DOHH2 (cell line): ENCODE measurements around the gene ADK.

Source experiments
- H3F3A ChIP-seq: fragments of 200-600 bp; sonication (generic), shearing (Covaris generic); 2 replicates; pipeline ENCODE4 v1.6.0; 2016; ENCODE audit warnings: antibody characterized with exemption, mild to moderate bottlenecking; ENCODE audit not compliant: control insufficient read depth, insufficient read depth
- H3K27ac ChIP-seq: fragments of 200-600 bp; sonication (generic); 2 replicates; pipeline ENCODE4 v1.5.1; 2014; ENCODE audit warnings: low read depth, mild to moderate bottlenecking, low read length, moderate library complexity
- H3K27me3 ChIP-seq: fragments of 200-600 bp; sonication (generic); 2 replicates; pipeline ENCODE4 v1.6.1; 2014; ENCODE audit warnings: mild to moderate bottlenecking, low read length, mixed read lengths; ENCODE audit not compliant: control insufficient read depth
- H3K36me3 ChIP-seq: fragments of 200-600 bp; sonication (generic); 2 replicates; pipeline ENCODE4 v1.6.1; 2014; ENCODE audit warnings: mild to moderate bottlenecking, low read length, moderate library complexity, mixed read lengths; ENCODE audit not compliant: control insufficient read depth
- H3K4me1 ChIP-seq: fragments of 200-600 bp; sonication (generic); 2 replicates; pipeline ENCODE4 v1.6.1; 2014; ENCODE audit warnings: mild to moderate bottlenecking, low read length, mixed read lengths; ENCODE audit not compliant: control insufficient read depth
- H3K4me2 ChIP-seq: fragments of 200-600 bp; sonication (generic); 2 replicates; pipeline ENCODE4 v1.6.0; 2014; ENCODE audit warnings: mild to moderate bottlenecking, low read length, moderate library complexity
- H3K4me3 ChIP-seq: fragments of 200-600 bp; sonication (generic); 2 replicates; pipeline ENCODE4 v1.5.1; 2014; ENCODE audit warnings: mild to moderate bottlenecking, low read length, mixed read lengths
- H3K79me2 ChIP-seq: fragments of 200-600 bp; sonication (generic); 2 replicates; pipeline ENCODE4 v1.6.1; 2014; ENCODE audit warnings: mild to moderate bottlenecking, low read length, mixed read lengths; ENCODE audit not compliant: control insufficient read depth
- H3K9me2 ChIP-seq: fragments of 200-600 bp; sonication (generic); replicated peaks from 2 replicates; pipeline ENCODE4 v1.6.1; 2014; ENCODE audit warnings: mild to moderate bottlenecking, low read length, mixed read lengths; ENCODE audit not compliant: control insufficient read depth
- H3K9me3 ChIP-seq: fragments of 200-600 bp; sonication (generic); 2 replicates; pipeline ENCODE4 v1.6.1; 2014; ENCODE audit warnings: antibody characterized with exemption, low read length, mixed read lengths; ENCODE audit not compliant: control insufficient read depth, insufficient read depth
- H4K20me1 ChIP-seq: fragments of 200-600 bp; sonication (generic); 2 replicates; pipeline ENCODE4 v1.6.0; 2014; ENCODE audit warnings: low read depth, mild to moderate bottlenecking, antibody characterized with exemption, low read length, moderate library complexity; ENCODE audit not compliant: control insufficient read depth, insufficient read depth
- EZH2phosphoT487 ChIP-seq: fragments of 200-600 bp; sonication (generic); IDR thresholded peaks from 2 replicates; pipeline ENCODE4 v1.6.1; 2017; ENCODE audit warnings: borderline replicate concordance, mild to moderate bottlenecking, antibody characterized with exemption, low read length, moderate library complexity, mixed read lengths
- TF ChIP-seq, protein P1 (sequence below): fragments of 200-600 bp; sonication (generic); IDR thresholded peaks from one replicate; pipeline ENCODE4 v1.5.1; 2014; ENCODE audit warnings: antibody characterized with exemption, mild to moderate bottlenecking, low read depth, low read length; ENCODE audit not compliant: poor library complexity, severe bottlenecking

Gene ADK

DNA sequence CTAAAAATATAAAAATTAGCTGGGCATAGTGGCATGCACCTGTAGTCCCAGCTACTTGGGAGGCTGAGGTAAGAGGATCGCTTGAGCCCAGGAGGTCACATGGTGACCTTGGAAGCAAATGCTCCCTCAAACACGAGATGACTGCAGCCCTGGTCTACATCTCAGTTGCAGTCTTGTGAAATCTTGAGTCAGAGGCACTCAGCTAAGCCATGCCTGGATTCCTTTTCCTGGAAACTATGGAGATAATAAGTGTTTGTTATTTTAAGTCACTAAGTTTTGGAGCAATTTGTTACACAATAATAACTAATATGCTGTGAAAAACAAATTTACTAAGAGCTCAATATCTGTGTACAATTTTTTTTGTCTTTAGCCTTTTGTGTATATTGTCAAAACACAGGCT is 391.1 kb downstream of the ADK start:
- H3K4me3 ChIP-seq = no peak overlapping the region
- H3K4me2 ChIP-seq = no peak overlapping the region
- no peaks in the 10 kb centered on the region for H3K4me1 ChIP-seq
- H3K9me2 ChIP-seq = no peaks in the 10 kb centered on the region
- no peaks in the 10 kb centered on the region for H3K9me3 ChIP-seq
- no peaks in the 10 kb centered on the region for H3K79me2 ChIP-seq
- no peaks in the 10 kb centered on the region for H3K36me3 ChIP-seq
- H3F3A ChIP-seq = 0 out of 2 replicates have a peak, but pooled peaks cover 4% of the 10 kb centered on the region
- no peak overlapping the region for H3K27ac ChIP-seq
- no peaks in the 10 kb centered on the region for H4K20me1 ChIP-seq
- TF ChIP-seq, protein P1, sequence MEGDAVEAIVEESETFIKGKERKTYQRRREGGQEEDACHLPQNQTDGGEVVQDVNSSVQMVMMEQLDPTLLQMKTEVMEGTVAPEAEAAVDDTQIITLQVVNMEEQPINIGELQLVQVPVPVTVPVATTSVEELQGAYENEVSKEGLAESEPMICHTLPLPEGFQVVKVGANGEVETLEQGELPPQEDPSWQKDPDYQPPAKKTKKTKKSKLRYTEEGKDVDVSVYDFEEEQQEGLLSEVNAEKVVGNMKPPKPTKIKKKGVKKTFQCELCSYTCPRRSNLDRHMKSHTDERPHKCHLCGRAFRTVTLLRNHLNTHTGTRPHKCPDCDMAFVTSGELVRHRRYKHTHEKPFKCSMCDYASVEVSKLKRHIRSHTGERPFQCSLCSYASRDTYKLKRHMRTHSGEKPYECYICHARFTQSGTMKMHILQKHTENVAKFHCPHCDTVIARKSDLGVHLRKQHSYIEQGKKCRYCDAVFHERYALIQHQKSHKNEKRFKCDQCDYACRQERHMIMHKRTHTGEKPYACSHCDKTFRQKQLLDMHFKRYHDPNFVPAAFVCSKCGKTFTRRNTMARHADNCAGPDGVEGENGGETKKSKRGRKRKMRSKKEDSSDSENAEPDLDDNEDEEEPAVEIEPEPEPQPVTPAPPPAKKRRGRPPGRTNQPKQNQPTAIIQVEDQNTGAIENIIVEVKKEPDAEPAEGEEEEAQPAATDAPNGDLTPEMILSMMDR = no peak
- TF ChIP-seq EZH2phosphoT487 = no peak
- no peaks in the 10 kb centered on the region for H3K27me3 ChIP-seq

- H3K4me2 ChIP-seq = no peak overlapping the region
- H3K79me2 ChIP-seq = no peaks in the 10 kb centered on the region
- no peaks in the 10 kb centered on the region for H4K20me1 ChIP-seq
- H3F3A ChIP-seq = 0 out of 2 replicates have a peak, but pooled peaks cover 4% of the 10 kb centered on the region
- H3K36me3 ChIP-seq = no peaks in the 10 kb centered on the region
- no peaks in the 10 kb centered on the region for H3K9me2 ChIP-seq
- H3K4me1 ChIP-seq = no peaks in the 10 kb centered on the region
- TF ChIP-seq, protein P1 = no peak
- TF ChIP-seq EZH2phosphoT487 = no peak
- no peaks in the 10 kb centered on the region for H3K9me3 ChIP-seq
- no peaks in the 10 kb centered on the region for H3K27me3 ChIP-seq
- no peak overlapping the region for H3K4me3 ChIP-seq
- H3K27ac ChIP-seq = no peak overlapping the region
These were observed 392.3 kb downstream of the ADK start for GRCh38 chr10:74543276-74543675.

GRCh38 chr10:74544106-74544505 is 393.1 kb downstream of the ADK start:
- no peaks in the 10 kb centered on the region for H3K9me3 ChIP-seq
- no peak for TF ChIP-seq EZH2phosphoT487
- TF ChIP-seq, protein P1 = no peak
- H3K79me2 ChIP-seq = no peaks in the 10 kb centered on the region
- no peaks in the 10 kb centered on the region for H4K20me1 ChIP-seq
- no peak overlapping the region for H3K4me2 ChIP-seq
- H3F3A ChIP-seq = 0 out of 2 replicates have a peak, but pooled peaks cover 4% of the 10 kb centered on the region
- no peak overlapping the region for H3K4me3 ChIP-seq
- H3K27ac ChIP-seq = no peak overlapping the region
- no peaks in the 10 kb centered on the region for H3K36me3 ChIP-seq
- H3K27me3 ChIP-seq = no peaks in the 10 kb centered on the region
- no peaks in the 10 kb centered on the region for H3K9me2 ChIP-seq
- H3K4me1 ChIP-seq = no peaks in the 10 kb centered on the region

DNA sequence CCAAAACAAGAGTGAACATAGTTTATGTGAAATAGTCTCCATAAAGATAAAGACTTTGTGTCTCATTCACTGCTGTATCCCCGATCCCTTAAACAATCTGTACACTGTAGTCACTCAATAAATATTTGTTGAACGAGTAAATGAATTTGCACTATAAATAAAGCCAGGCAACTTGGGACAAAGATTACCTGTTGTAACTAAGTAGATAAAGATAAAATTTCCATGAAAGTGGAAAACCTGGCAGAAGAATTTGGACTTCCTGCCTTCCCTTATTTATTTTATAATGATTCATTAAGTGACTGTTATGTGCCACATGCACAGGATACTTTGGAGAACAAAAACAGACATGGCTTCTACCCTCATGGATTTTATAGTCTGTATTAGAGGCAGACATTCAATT is 397.7 kb downstream of the ADK start:
- H3F3A ChIP-seq = no peaks in the 10 kb centered on the region
- TF ChIP-seq, protein P1 = no peak
- no peak for TF ChIP-seq EZH2phosphoT487
- no peak overlapping the region for H3K27ac ChIP-seq

More for the DNA sequence above, 397.7 kb downstream of the ADK start:
- H3K4me2 ChIP-seq = no peak overlapping the region
- H3K9me3 ChIP-seq = no peaks in the 10 kb centered on the region
- no peaks in the 10 kb centered on the region for H3K4me1 ChIP-seq
- no peak overlapping the region for H3K4me3 ChIP-seq
- H3K27me3 ChIP-seq = no peaks in the 10 kb centered on the region
- H3K79me2 ChIP-seq = no peaks in the 10 kb centered on the region
- no peaks in the 10 kb centered on the region for H3K9me2 ChIP-seq
- no peaks in the 10 kb centered on the region for H3K36me3 ChIP-seq
- no peaks in the 10 kb centered on the region for H4K20me1 ChIP-seq
